MM.1S (cell line): ENCODE measurements around the gene PRKCZ.

Experiments
- DNase-seq: peaks from one replicate; pipeline ENCODE4 v3.0.0-alpha.2; 2015
- H2AFZ ChIP-seq: fragments of 300-600 bp; sonication (generic); 2 replicates; pipeline ENCODE4 v1.6.0; 2016; ENCODE audit warnings: antibody characterized with exemption, low read length
- H3F3A ChIP-seq: fragments of 300-600 bp; sonication (generic); 2 replicates; pipeline ENCODE4 v1.6.1; 2016; ENCODE audit warnings: mild to moderate bottlenecking, antibody characterized with exemption, low read length, moderate library complexity, mixed read lengths; ENCODE audit not compliant: insufficient read depth
- H3K27ac ChIP-seq: fragments of 300-600 bp; sonication (generic); 2 replicates; pipeline ENCODE4 v1.5.1; 2016; ENCODE audit warnings: mild to moderate bottlenecking, low read length
- H3K27me3 ChIP-seq: fragments of 300-600 bp; sonication (generic); replicated peaks from 2 replicates; pipeline ENCODE4 v1.6.0; 2016; ENCODE audit warnings: low read length; ENCODE audit not compliant: insufficient read depth
- H3K36me3 ChIP-seq: fragments of 300-600 bp; sonication (generic); replicated peaks from 2 replicates; pipeline ENCODE4 v1.6.1; 2016; ENCODE audit warnings: mild to moderate bottlenecking, low read length, mixed read lengths; ENCODE audit not compliant: insufficient read depth
- H3K4me1 ChIP-seq: fragments of 300-600 bp; sonication (generic); 2 replicates; pipeline ENCODE4 v1.6.1; 2016; ENCODE audit warnings: low read length, mixed read lengths
- H3K4me2 ChIP-seq: fragments of 300-600 bp; sonication (generic); 2 replicates; pipeline ENCODE4 v1.6.0; 2016; ENCODE audit warnings: low read depth, low read length
- H3K4me3 ChIP-seq: fragments of 300-600 bp; sonication (generic); 2 replicates; pipeline ENCODE4 v1.5.1; 2016; ENCODE audit warnings: low read length, mixed read lengths
- H3K79me2 ChIP-seq: fragments of 300-600 bp; sonication (generic); 2 replicates; pipeline ENCODE4 v1.6.1; 2016; ENCODE audit warnings: mixed run types, low read length, mixed read lengths
- H3K9ac ChIP-seq: fragments of 300-600 bp; sonication (generic); 2 replicates; pipeline ENCODE4 v1.6.1; 2016; ENCODE audit warnings: low read length, mixed read lengths
- H3K9me2 ChIP-seq: fragments of 300-600 bp; sonication (generic); replicated peaks from 2 replicates; pipeline ENCODE4 v1.6.1; 2016; ENCODE audit warnings: mild to moderate bottlenecking, low read length, mixed read lengths; ENCODE audit not compliant: insufficient read depth
- H3K9me3 ChIP-seq: fragments of 300-600 bp; sonication (generic); replicated peaks from 2 replicates; pipeline ENCODE4 v1.6.1; 2016; ENCODE audit warnings: mild to moderate bottlenecking, low read length, mixed read lengths; ENCODE audit not compliant: insufficient read depth
- H4K20me1 ChIP-seq: fragments of 300-600 bp; sonication (generic); 2 replicates; pipeline ENCODE4 v1.6.1; 2016; ENCODE audit warnings: mild to moderate bottlenecking, low read length, moderate library complexity, mixed read lengths; ENCODE audit not compliant: insufficient read depth
- EZH2 ChIP-seq: fragments of 300-600 bp; sonication (generic); optimal IDR thresholded peaks from 2 replicates; pipeline ENCODE3; 2017; ENCODE audit warnings: low read depth, mild to moderate bottlenecking, antibody characterized with exemption, low read length, mixed read lengths
- EZH2phosphoT487 ChIP-seq: fragments of 300-600 bp; sonication (generic); IDR thresholded peaks from 2 replicates; pipeline ENCODE4 v1.6.1; 2018; ENCODE audit warnings: antibody characterized with exemption, low read length
- TF ChIP-seq, protein P1 (sequence below): fragments of 300-600 bp; sonication (generic); IDR thresholded peaks from 2 replicates; pipeline ENCODE4 v1.5.1; 2016; ENCODE audit warnings: antibody characterized with exemption, low read length, mixed read lengths

Gene PRKCZ

GRCh38 chr1:2183937-2184334, 133.7 kb downstream of the PRKCZ start:
- Histone ChIP-seq H3K4me3 (no peak overlapping the region), H3K36me3 (no peaks in the 10 kb centered on the region), H2AFZ (no peak overlapping the region), H3K4me1 (no peaks in the 10 kb centered on the region), H3K9me3 (no peaks in the 10 kb centered on the region), H3K4me2 (no peak overlapping the region), H3K27me3 (peaks cover 49% of the 10 kb centered on the region), H4K20me1 (no peaks in the 10 kb centered on the region), H3K79me2 (no peaks in the 10 kb centered on the region), H3K9me2 (no peaks in the 10 kb centered on the region), H3K27ac (no peak overlapping the region), H3K9ac (no peak overlapping the region), H3F3A (no peaks in the 10 kb centered on the region)
- DNase-seq: no peak
- TF ChIP-seq, protein P1, sequence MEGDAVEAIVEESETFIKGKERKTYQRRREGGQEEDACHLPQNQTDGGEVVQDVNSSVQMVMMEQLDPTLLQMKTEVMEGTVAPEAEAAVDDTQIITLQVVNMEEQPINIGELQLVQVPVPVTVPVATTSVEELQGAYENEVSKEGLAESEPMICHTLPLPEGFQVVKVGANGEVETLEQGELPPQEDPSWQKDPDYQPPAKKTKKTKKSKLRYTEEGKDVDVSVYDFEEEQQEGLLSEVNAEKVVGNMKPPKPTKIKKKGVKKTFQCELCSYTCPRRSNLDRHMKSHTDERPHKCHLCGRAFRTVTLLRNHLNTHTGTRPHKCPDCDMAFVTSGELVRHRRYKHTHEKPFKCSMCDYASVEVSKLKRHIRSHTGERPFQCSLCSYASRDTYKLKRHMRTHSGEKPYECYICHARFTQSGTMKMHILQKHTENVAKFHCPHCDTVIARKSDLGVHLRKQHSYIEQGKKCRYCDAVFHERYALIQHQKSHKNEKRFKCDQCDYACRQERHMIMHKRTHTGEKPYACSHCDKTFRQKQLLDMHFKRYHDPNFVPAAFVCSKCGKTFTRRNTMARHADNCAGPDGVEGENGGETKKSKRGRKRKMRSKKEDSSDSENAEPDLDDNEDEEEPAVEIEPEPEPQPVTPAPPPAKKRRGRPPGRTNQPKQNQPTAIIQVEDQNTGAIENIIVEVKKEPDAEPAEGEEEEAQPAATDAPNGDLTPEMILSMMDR: no peak
- TF ChIP-seq EZH2 (no peak), EZH2phosphoT487 (no peak)

- Histone ChIP-seq H3K9me2 (no peaks in the 10 kb centered on the region), H3K79me2 (no peaks in the 10 kb centered on the region)
These were observed 134.3 kb downstream of the PRKCZ start for GRCh38 chr1:2184531-2184930.

DNA sequence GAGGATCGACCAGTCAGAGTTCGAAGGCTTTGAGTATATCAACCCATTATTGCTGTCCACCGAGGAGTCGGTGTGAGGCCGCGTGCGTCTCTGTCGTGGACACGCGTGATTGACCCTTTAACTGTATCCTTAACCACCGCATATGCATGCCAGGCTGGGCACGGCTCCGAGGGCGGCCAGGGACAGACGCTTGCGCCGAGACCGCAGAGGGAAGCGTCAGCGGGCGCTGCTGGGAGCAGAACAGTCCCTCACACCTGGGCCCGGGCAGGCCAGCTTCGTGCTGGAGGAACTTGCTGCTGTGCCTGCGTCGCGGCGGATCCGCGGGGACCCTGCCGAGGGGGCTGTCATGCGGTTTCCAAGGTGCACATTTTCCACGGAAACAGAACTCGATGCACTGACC, 134.7 kb downstream of the PRKCZ start:
- Histone ChIP-seq H4K20me1 (no peaks in the 10 kb centered on the region), H3K9me3 (no peaks in the 10 kb centered on the region), H3K9ac (no peak overlapping the region), H3K4me3 (no peak overlapping the region), H3K27me3 (peaks cover 39% of the 10 kb centered on the region), H2AFZ (no peak overlapping the region), H3K36me3 (no peaks in the 10 kb centered on the region), H3K4me1 (no peaks in the 10 kb centered on the region), H3K9me2 (no peaks in the 10 kb centered on the region), H3F3A (no peaks in the 10 kb centered on the region), H3K79me2 (no peaks in the 10 kb centered on the region), H3K27ac (no peak overlapping the region), H3K4me2 (no peak overlapping the region)
- no peak for DNase-seq
- TF ChIP-seq, protein P1: no peak

More at GRCh38 chr1:2184531-2184930, 134.3 kb downstream of the PRKCZ start:
- Histone ChIP-seq H3K4me3 (no peak overlapping the region), H3K9me3 (no peaks in the 10 kb centered on the region), H3K27ac (no peak overlapping the region), H3K4me1 (no peaks in the 10 kb centered on the region), H3K27me3 (peaks cover 43% of the 10 kb centered on the region), H3K4me2 (no peak overlapping the region), H4K20me1 (no peaks in the 10 kb centered on the region), H3K36me3 (no peaks in the 10 kb centered on the region), H3K9ac (no peak overlapping the region), H2AFZ (no peak overlapping the region), H3F3A (no peaks in the 10 kb centered on the region)
- no peak for DNase-seq
- no peak for TF ChIP-seq EZH2
- no peak for TF ChIP-seq EZH2phosphoT487
- TF ChIP-seq, protein P1: no peak
